Fibroblast of lung (primary cell): ENCODE data around the gene RO60. TPM values are rescaled to one million over a fixed set of nuclear protein-coding genes. Genes with fewer than 3 reads are reported as not detected.
"Not testable (repeated sequence)": the region's sequence is repeated elsewhere in the genome, so short reads cannot be mapped to it uniquely, and the experiment has no call there.

ENCODE experiments used
- DNase-seq, 2 donors: peaks; one replicate each; pipeline versions ENCODE4 v3.0.0 to v3.0.0-alpha.2; 2010; ENCODE audit warnings: low read depth in 2 of 2
- H2AFZ ChIP-seq: 2 replicates; pipeline ENCODE4 v1.5.1; 2012; ENCODE audit warnings: low read length, control low read depth, inconsistent platforms
- H3K27ac ChIP-seq: 2 replicates; pipeline ENCODE4 v1.5.1; 2011; ENCODE audit warnings: low read length, control low read depth; ENCODE audit not compliant: insufficient read depth
- H3K27me3 ChIP-seq: 2 replicates; pipeline ENCODE4 v1.5.1; 2011; ENCODE audit warnings: mild to moderate bottlenecking, low read length; ENCODE audit not compliant: control insufficient read depth, insufficient read depth
- H3K36me3 ChIP-seq: 2 replicates; pipeline ENCODE4 v1.5.1; 2011; ENCODE audit warnings: low read length; ENCODE audit not compliant: control insufficient read depth, insufficient read depth
- H3K4me1 ChIP-seq: 2 replicates; pipeline ENCODE4 v1.5.1; 2011; ENCODE audit warnings: low read length; ENCODE audit not compliant: control insufficient read depth, insufficient read depth; ENCODE audit errors: extremely low read depth
- H3K4me2 ChIP-seq: 2 replicates; pipeline ENCODE4 v1.5.1; 2011; ENCODE audit warnings: low read length, control low read depth; ENCODE audit not compliant: insufficient read depth; ENCODE audit errors: extremely low read depth
- H3K4me3 ChIP-seq, 4 experiments: fragments of 200-600 bp in 1 of 4; sonication (generic) in 1 of 4; replicated peaks in 1 of 4; 2 replicates each; pipeline ENCODE4 v1.5.1; 2011 to 2016; ENCODE audit warnings: low read length in 4 of 4, low read depth in 3 of 4, mild to moderate bottlenecking in 3 of 4, control low read depth in 2 of 4, inconsistent platforms in 1 of 4, mixed read lengths in 1 of 4; ENCODE audit not compliant: insufficient read depth in 1 of 4; ENCODE audit errors: control extremely low read depth in 1 of 4
- H3K79me2 ChIP-seq: 2 replicates; pipeline ENCODE4 v1.5.1; 2012; ENCODE audit warnings: mild to moderate bottlenecking, low read length, inconsistent platforms; ENCODE audit not compliant: control insufficient read depth, insufficient read depth
- H3K9ac ChIP-seq: 2 replicates; pipeline ENCODE4 v1.5.1; 2011; ENCODE audit warnings: mild to moderate bottlenecking, low read length, control low read depth; ENCODE audit not compliant: insufficient read depth
- H3K9me3 ChIP-seq: 2 replicates; pipeline ENCODE4 v1.5.1; 2012; ENCODE audit warnings: low read depth, low read length; ENCODE audit not compliant: control insufficient read depth, insufficient read depth
- H4K20me1 ChIP-seq: 2 replicates; pipeline ENCODE4 v1.5.1; 2011; ENCODE audit warnings: low read length; ENCODE audit not compliant: control insufficient read depth, insufficient read depth; ENCODE audit errors: extremely low read depth
- EZH2 ChIP-seq: IDR thresholded peaks from 2 replicates; pipeline ENCODE4 v1.5.1; 2012; ENCODE audit warnings: low read length, control low read depth, mild to moderate bottlenecking; ENCODE audit errors: missing control alignments
- polyA plus RNA-seq, 2 donors: library from polyadenylated mRNA; depleted of rRNA in 1 of 2; stranded (reverse) in 1 of 2; unstranded in 1 of 2; fragments of >200 nt; gene quantifications; 2 replicates each; pipeline ENCODE4 v1.2.1, GENCODE V29; 2011 to 2012; ENCODE audit warnings: missing spikeins in 1 of 2
- total RNA-seq: library from RNA; depleted of rRNA; stranded (reverse); fragments of >200 nt; gene quantifications from 2 replicates; pipeline ENCODE4 v1.2.1, GENCODE V29; 2014
- TF ChIP-seq, protein P1 (sequence below), 2 donors: IDR thresholded peaks in 1 of 2; conservative IDR thresholded peaks in 1 of 2; 1 replicate in 1 of 2; 2 replicates in 1 of 2; pipeline ENCODE4 v1.5.1; 2011 to 2012; ENCODE audit warnings: low read length in 2 of 2, control low read depth in 1 of 2, inconsistent platforms in 1 of 2, low read depth in 1 of 2, mild to moderate bottlenecking in 1 of 2

RO60 gene
- total and polyA plus RNA-seq, 2 donors (not counting 1 experiment from before 2014, with no cell fraction given): 44.0 to 164 TPM

DNA sequence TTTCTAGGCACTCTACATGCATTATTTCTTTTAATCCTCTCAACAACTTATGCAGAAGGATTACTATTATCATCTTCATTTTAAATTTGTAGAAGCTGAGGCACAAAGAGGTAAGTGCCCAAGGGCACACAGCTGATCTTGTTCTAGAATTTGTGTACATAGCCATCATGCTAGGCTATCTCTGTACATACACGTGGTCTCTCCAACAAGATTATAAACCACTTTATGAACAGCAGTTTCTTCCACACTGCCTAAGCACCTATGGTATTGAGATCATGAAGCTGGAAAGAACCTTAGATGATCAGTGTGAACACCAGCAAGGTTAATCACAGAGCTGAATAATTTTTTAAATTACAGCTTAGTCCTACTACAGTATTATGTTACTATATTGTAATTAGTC lies 29.1 kb upstream of the RO60 start:
- DNase-seq: no peak
- Histone ChIP-seq H3K27me3 (no peaks in the 10 kb centered on the region), H3K4me2 (no peak overlapping the region), H2AFZ (no peak overlapping the region), H3K9me3 (no peaks in the 10 kb centered on the region), H3K27ac (no peak overlapping the region), H3K4me3 (no peak overlapping the region), H3K9ac (no peak overlapping the region), H4K20me1 (no peaks in the 10 kb centered on the region), H3K79me2 (no peaks in the 10 kb centered on the region), H3K4me1 (no peaks in the 10 kb centered on the region), H3K36me3 (no peaks in the 10 kb centered on the region)
- TF ChIP-seq, protein P1, sequence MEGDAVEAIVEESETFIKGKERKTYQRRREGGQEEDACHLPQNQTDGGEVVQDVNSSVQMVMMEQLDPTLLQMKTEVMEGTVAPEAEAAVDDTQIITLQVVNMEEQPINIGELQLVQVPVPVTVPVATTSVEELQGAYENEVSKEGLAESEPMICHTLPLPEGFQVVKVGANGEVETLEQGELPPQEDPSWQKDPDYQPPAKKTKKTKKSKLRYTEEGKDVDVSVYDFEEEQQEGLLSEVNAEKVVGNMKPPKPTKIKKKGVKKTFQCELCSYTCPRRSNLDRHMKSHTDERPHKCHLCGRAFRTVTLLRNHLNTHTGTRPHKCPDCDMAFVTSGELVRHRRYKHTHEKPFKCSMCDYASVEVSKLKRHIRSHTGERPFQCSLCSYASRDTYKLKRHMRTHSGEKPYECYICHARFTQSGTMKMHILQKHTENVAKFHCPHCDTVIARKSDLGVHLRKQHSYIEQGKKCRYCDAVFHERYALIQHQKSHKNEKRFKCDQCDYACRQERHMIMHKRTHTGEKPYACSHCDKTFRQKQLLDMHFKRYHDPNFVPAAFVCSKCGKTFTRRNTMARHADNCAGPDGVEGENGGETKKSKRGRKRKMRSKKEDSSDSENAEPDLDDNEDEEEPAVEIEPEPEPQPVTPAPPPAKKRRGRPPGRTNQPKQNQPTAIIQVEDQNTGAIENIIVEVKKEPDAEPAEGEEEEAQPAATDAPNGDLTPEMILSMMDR (conservative IDR thresholded peaks at IDR 0.05 in 1 of 2, IDR thresholded peaks at IDR 0.05 in 1 of 2; ENCODE audit: low read depth in 1 of 2, low read length in 2 of 2): no peak
- TF ChIP-seq EZH2: no peak

DNA sequence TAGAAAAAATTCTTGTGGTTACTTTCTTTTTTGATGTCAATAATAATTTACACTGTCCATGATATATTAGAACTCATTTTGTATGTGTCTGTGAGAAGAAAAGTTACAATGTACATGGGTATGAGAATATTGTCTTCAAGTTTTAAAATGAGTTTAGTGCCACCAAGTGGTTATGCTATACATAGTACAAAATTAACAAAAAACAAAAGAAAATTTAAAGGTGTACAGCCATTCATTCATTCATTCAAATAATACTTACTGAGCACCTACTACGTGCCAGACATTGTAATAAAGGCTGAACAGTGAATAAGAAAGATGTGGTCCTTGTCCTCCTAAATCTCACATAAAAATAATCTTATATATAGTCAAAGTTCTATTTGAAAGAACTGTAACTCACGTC lies 28.0 kb upstream of the RO60 start:
- Histone ChIP-seq H3K9ac (no peak overlapping the region), H4K20me1 (no peaks in the 10 kb centered on the region), H2AFZ (no peak overlapping the region), H3K9me3 (no peaks in the 10 kb centered on the region), H3K4me3 (no peak overlapping the region), H3K4me2 (no peak overlapping the region), H3K79me2 (no peaks in the 10 kb centered on the region), H3K27me3 (no peaks in the 10 kb centered on the region), H3K36me3 (no peaks in the 10 kb centered on the region), H3K27ac (no peak overlapping the region), H3K4me1 (no peaks in the 10 kb centered on the region)
- DNase-seq: peak; percentile 6 to 53
- no peak for TF ChIP-seq EZH2
- TF ChIP-seq, protein P1 (conservative IDR thresholded peaks at IDR 0.05 in 1 of 2, IDR thresholded peaks at IDR 0.05 in 1 of 2; ENCODE audit: low read depth in 1 of 2, low read length in 2 of 2): peak in 1 of 2 donors; percentile 23

DNA sequence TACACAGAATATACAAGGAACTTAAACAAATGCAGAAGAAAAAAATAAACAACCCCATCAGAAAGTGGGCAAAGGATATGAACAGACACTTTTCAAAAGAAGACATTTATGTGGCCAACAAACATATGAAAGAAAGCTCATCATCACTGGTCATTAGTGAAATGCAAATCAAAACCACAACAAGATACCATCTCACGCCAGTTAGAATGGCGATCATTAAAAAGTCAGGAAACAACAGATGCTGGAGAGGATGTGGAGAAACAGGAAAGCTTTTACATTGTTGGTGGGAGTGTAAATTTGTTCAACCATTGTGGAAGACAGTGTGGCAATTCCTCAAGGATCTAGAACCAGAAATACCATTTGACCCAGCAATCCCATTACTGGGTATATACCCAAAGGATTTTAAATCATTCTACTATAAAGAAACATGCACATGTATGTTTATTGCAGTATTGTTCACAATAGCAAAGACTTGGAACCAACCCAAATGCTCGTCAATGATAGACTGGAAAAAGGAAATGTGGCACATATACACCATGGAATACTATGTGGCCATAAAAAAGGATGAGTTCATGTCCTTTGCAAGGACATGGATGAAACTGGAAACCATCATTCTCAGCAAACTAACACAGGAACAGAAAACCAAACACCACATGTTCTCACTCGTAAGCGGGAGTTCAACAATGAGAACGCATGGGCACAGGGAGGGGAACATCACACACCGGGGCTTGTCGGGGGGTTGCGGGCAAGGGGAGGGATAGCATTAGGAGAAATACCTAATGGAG lies 26.6 kb upstream of the RO60 start:
- H3K79me2 ChIP-seq: not testable (repeated sequence)

More for the DNA sequence above, 26.6 kb upstream of the RO60 start:
- not testable (repeated sequence) for H3K4me2 ChIP-seq, H2AFZ ChIP-seq, H4K20me1 ChIP-seq, DNase-seq, H3K4me3 ChIP-seq, H3K36me3 ChIP-seq, H3K27ac ChIP-seq, H3K4me1 ChIP-seq, H3K9me3 ChIP-seq, H3K27me3 ChIP-seq, H3K9ac ChIP-seq
